Measurements from ENCODE around the gene SPAG16.

GRCh38 chr2:214395040-214395439, 1110.8 kb downstream of the SPAG16 start:
- TF ChIP-seq, protein P1, sequence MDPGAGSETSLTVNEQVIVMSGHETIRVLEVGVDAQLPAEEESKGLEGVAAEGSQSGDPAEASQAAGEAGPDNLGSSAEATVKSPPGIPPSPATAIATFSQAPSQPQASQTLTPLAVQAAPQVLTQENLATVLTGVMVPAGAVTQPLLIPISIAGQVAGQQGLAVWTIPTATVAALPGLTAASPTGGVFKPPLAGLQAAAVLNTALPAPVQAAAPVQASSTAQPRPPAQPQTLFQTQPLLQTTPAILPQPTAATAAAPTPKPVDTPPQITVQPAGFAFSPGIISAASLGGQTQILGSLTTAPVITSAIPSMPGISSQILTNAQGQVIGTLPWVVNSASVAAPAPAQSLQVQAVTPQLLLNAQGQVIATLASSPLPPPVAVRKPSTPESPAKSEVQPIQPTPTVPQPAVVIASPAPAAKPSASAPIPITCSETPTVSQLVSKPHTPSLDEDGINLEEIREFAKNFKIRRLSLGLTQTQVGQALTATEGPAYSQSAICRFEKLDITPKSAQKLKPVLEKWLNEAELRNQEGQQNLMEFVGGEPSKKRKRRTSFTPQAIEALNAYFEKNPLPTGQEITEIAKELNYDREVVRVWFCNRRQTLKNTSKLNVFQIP (CRISPR knock-in tag; IDR thresholded peaks at IDR 0.05; ENCODE audit: borderline replicate concordance, low read depth) = no peak
- TF ChIP-seq RARB (CRISPR knock-in tag; IDR thresholded peaks at IDR 0.05) (no peak), TOX (CRISPR knock-in tag; IDR thresholded peaks at IDR 0.05; ENCODE audit: borderline replicate concordance) (no peak), CREB5 (CRISPR knock-in tag; IDR thresholded peaks at IDR 0.05; ENCODE audit: low read depth) (no peak), ARNTL (CRISPR knock-in tag; IDR thresholded peaks at IDR 0.05; ENCODE audit: borderline replicate concordance, low read depth) (no peak), TCF4 (CRISPR knock-in tag; IDR thresholded peaks at IDR 0.05; ENCODE audit: borderline replicate concordance) (no peak)
